CD1c-positive myeloid dendritic cell (primary cell): ENCODE results near the gene FAM221A.
"Not testable (repeated sequence)": the region's sequence is repeated elsewhere in the genome, so short reads cannot be mapped to it uniquely, and the experiment has no call there.

ENCODE experiments used
- DNase-seq: peaks from one replicate; pipeline ENCODE4 v3.0.0-alpha.2; 2016; ENCODE audit errors: extremely low spot score

The FAM221A gene

GRCh38 chr7:23679898-23680413 is at the start of gene FAM221A:
TSS of gene FAM221A (plus strand) at chr7:23680199. CDS start at chr7:23680219, 20 bp downstream.
- DNase-seq = peak; percentile 90

GRCh38 chr7:23633417-23633816 is 46.6 kb upstream of the FAM221A start:
- no peak for DNase-seq

- no peak for DNase-seq
Observed at GRCh38 chr7:23645822-23646221, 34.2 kb upstream of the FAM221A start.

GRCh38 chr7:23653942-23654341 is 26.1 kb upstream of the FAM221A start:
- DNase-seq = no peak

- no peak for DNase-seq
Observed at GRCh38 chr7:23654508-23654907, 25.5 kb upstream of the FAM221A start.

- no peak for DNase-seq
Observed at GRCh38 chr7:23655433-23655832, 24.6 kb upstream of the FAM221A start.

- no peak for DNase-seq
Observed at GRCh38 chr7:23658831-23659427, 21.1 kb upstream of the FAM221A start.

GRCh38 chr7:23661385-23661784 is 18.6 kb upstream of the FAM221A start:
- DNase-seq = no peak

- no peak for DNase-seq
Observed at GRCh38 chr7:23662124-23662983, 17.6 kb upstream of the FAM221A start.

GRCh38 chr7:23662984-23663313 is 17.1 kb upstream of the FAM221A start:
- no peak for DNase-seq

- DNase-seq = no peak
Observed at GRCh38 chr7:23664122-23664521, 15.9 kb upstream of the FAM221A start.

- DNase-seq = no peak
Observed at GRCh38 chr7:23672033-23672432, 8.0 kb upstream of the FAM221A start.

- peak; percentile 65 for DNase-seq
Observed at GRCh38 chr7:23680414-23681405, 711 bp downstream of the FAM221A start.

- not testable (repeated sequence) for DNase-seq
Observed at GRCh38 chr7:23684041-23684440, 4.0 kb downstream of the FAM221A start.

GRCh38 chr7:23685731-23686130 is 5.7 kb downstream of the FAM221A start:
- no peak for DNase-seq

GRCh38 chr7:23687011-23687410 is 7.0 kb downstream of the FAM221A start:
- no peak for DNase-seq

GRCh38 chr7:23689165-23689564 is 9.2 kb downstream of the FAM221A start:
- no peak for DNase-seq

GRCh38 chr7:23691320-23691719 is 11.3 kb downstream of the FAM221A start:
- DNase-seq = no peak

- no peak for DNase-seq
Observed at GRCh38 chr7:23693224-23693623, 13.2 kb downstream of the FAM221A start.

GRCh38 chr7:23696916-23697441 is 17.0 kb downstream of the FAM221A start:
- DNase-seq = peak; percentile 58

GRCh38 chr7:23698822-23699221 is 18.8 kb downstream of the FAM221A start:
- DNase-seq = no peak

GRCh38 chr7:23700046-23700445 is 20.0 kb downstream of the FAM221A start:
- DNase-seq = no peak
